ENCODE results near the gene SMIM1. TPM values are rescaled to one million over a fixed set of nuclear protein-coding genes. Genes with fewer than 3 reads are reported as not detected.

SMIM1 gene
- total and polyA plus RNA-seq, 4 donors, result 8.0 to 15.9 (median 10.9) TPM

GRCh38 chr1:3745590-3746381, 26.8 kb upstream of the SMIM1 start:
- Histone ChIP-seq H3K9me3 (ENCODE audit: control insufficient read depth in 4 of 4, insufficient read depth in 3 of 4, low read length in 3 of 4) (no peaks in the 10 kb centered on the region), H3K4me1 (ENCODE audit: control insufficient read depth in 5 of 5, insufficient read depth in 5 of 5, low read length in 5 of 5) (peaks cover 0 to 24% (median 0%) of the 10 kb centered on the region in 5 donors), H3K27ac (ENCODE audit: low read depth in 1 of 2, low read length in 1 of 2) (peak overlapping the region in 1 of 2 donors; percentile 68), H3K36me3 (ENCODE audit: control insufficient read depth in 4 of 4, insufficient read depth in 4 of 4, low read length in 4 of 4) (peaks cover 0 to 18% (median 4%) of the 10 kb centered on the region in 4 donors), H3K9ac (ENCODE audit: insufficient read depth in 1 of 2, low read length in 2 of 2) (no peak overlapping the region), H3K27me3 (ENCODE audit: control insufficient read depth in 3 of 3, insufficient read depth in 3 of 3, low read length in 2 of 3) (peaks cover 0 to 4% (median 0%) of the 10 kb centered on the region in 3 donors), H3K4me3 (no peak overlapping the region)
- DNase-seq (no peak), ATAC-seq (ENCODE audit: insufficient read depth, low FRiP score) (no peak)
- TF ChIP-seq CTCF (IDR thresholded peaks at IDR 0.05; ENCODE audit: control extremely low read depth, extremely low read depth), result no peak
- 85 to 89% methylated on average over 25 of the region's 25 CpGs for WGBS, 2 donors

- 30 to 33% methylated on average over 35 of the region's 35 CpGs for WGBS, 2 donors
Observed at GRCh38 chr1:3746389-3746829, 26.1 kb upstream of the SMIM1 start.

DNA sequence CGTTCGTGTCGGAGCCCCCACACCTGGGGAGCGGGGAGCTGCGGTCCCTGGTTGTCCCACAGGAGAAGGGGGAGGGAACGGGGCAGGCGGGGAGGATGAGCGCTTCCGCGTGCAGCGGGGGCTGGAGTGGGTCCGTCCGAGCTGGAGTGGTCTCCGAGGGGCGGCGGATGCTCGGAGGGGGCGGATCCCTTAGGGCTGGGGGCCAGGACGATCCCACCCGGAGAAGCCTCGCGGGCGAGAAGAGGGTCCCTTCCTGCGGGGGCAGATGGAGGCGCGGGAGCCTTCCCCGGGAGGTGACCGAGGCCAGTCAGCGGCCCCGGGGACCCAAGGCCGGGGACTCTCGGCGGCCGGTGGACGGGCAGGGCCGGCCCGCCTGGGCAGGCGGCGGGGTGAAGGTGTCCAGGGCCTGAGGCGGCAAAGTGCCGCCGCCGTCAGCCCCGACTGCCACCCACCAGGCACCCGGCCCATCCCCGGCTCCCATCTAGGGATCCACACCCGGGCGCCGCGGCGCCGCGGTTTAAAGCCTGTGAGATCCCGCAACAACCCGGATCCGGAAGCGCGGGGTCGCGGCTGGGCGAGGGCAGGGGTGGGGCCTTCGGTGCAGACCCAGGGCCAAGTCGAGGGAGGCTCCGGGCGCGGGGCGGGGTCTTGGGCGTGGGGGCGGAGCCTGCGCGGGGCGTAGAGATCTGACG, 25.6 kb upstream of the SMIM1 start:
- Histone ChIP-seq H3K9ac (ENCODE audit: insufficient read depth in 1 of 2, low read length in 2 of 2) (peak overlapping the region in 1 of 2 donors; percentile 63), H3K4me3 (peak overlapping the region; percentile 75), H3K9me3 (ENCODE audit: control insufficient read depth in 4 of 4, insufficient read depth in 3 of 4, low read length in 3 of 4) (no peaks in the 10 kb centered on the region), H3K27ac (ENCODE audit: low read depth in 1 of 2, low read length in 1 of 2) (peak overlapping the region; percentile 57 to 68), H3K36me3 (ENCODE audit: control insufficient read depth in 4 of 4, insufficient read depth in 4 of 4, low read length in 4 of 4) (peaks cover 0 to 11% (median 3%) of the 10 kb centered on the region in 4 donors), H3K27me3 (ENCODE audit: control insufficient read depth in 3 of 3, insufficient read depth in 3 of 3, low read length in 2 of 3) (peaks cover 0 to 4% (median 0%) of the 10 kb centered on the region in 3 donors), H3K4me1 (ENCODE audit: control insufficient read depth in 5 of 5, insufficient read depth in 5 of 5, low read length in 5 of 5) (peaks cover 0 to 24% (median 0%) of the 10 kb centered on the region in 5 donors)
- ATAC-seq (ENCODE audit: insufficient read depth, low FRiP score) (peak; percentile 98), DNase-seq (peak; percentile 78 to 85 (median 85))
- WGBS, 2 donors, result 1 to 2% methylated on average over 69 to 73 of the region's 73 CpGs
- TF ChIP-seq CTCF (IDR thresholded peaks at IDR 0.05; ENCODE audit: control extremely low read depth, extremely low read depth), result no peak

More at GRCh38 chr1:3746389-3746829, 26.1 kb upstream of the SMIM1 start:
- H3K4me3 ChIP-seq, result peak overlapping the region; percentile 75
- ATAC-seq (ENCODE audit: insufficient read depth, low FRiP score), result no peak
- peaks cover 0 to 4% (median 0%) of the 10 kb centered on the region in 3 donors for H3K27me3 ChIP-seq (ENCODE audit: control insufficient read depth in 3 of 3, insufficient read depth in 3 of 3, low read length in 2 of 3)
- peak overlapping the region; percentile 57 to 68 for H3K27ac ChIP-seq (ENCODE audit: low read depth in 1 of 2, low read length in 1 of 2)
- peaks cover 0 to 16% (median 4%) of the 10 kb centered on the region in 4 donors for H3K36me3 ChIP-seq (ENCODE audit: control insufficient read depth in 4 of 4, insufficient read depth in 4 of 4, low read length in 4 of 4)
- H3K9ac ChIP-seq (ENCODE audit: insufficient read depth in 1 of 2, low read length in 2 of 2), result no peak overlapping the region
- no peak for DNase-seq
- no peaks in the 10 kb centered on the region for H3K9me3 ChIP-seq (ENCODE audit: control insufficient read depth in 4 of 4, insufficient read depth in 3 of 4, low read length in 3 of 4)
- no peak for TF ChIP-seq CTCF (IDR thresholded peaks at IDR 0.05; ENCODE audit: control extremely low read depth, extremely low read depth)
- peaks cover 0 to 24% (median 0%) of the 10 kb centered on the region in 5 donors for H3K4me1 ChIP-seq (ENCODE audit: control insufficient read depth in 5 of 5, insufficient read depth in 5 of 5, low read length in 5 of 5)
